ENCODE data around the gene ZNF581.

ZNF581 gene

GRCh38 chr19:55616395-55616875, 27.0 kb upstream of the ZNF581 start:
- TF ChIP-seq, protein P1, sequence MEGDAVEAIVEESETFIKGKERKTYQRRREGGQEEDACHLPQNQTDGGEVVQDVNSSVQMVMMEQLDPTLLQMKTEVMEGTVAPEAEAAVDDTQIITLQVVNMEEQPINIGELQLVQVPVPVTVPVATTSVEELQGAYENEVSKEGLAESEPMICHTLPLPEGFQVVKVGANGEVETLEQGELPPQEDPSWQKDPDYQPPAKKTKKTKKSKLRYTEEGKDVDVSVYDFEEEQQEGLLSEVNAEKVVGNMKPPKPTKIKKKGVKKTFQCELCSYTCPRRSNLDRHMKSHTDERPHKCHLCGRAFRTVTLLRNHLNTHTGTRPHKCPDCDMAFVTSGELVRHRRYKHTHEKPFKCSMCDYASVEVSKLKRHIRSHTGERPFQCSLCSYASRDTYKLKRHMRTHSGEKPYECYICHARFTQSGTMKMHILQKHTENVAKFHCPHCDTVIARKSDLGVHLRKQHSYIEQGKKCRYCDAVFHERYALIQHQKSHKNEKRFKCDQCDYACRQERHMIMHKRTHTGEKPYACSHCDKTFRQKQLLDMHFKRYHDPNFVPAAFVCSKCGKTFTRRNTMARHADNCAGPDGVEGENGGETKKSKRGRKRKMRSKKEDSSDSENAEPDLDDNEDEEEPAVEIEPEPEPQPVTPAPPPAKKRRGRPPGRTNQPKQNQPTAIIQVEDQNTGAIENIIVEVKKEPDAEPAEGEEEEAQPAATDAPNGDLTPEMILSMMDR (IDR thresholded peaks at IDR 0.05; ENCODE audit: borderline replicate concordance, insufficient read depth, low read depth, low read length) = no peak
- no peak overlapping the region for H3K4me3 ChIP-seq (ENCODE audit: low read depth, low read length)

DNA sequence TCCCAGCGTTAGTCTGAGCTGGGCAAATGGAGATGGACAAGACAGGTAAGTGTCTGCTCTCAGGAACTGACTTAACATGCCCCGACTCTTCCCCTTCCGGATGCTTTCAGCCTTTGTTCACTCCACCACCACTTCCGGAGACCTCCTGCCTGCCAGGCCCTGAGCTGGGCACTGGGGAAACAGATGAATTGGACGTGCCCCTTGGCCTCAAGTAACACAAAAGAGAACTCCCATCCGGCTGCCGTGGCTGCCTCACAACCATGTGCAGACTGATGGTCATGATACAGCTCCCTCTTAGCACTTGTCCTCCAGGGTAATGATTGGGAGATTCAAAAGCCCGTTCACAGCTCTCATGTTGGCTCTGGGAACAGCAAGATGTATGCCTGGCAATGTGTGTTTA, 26.0 kb upstream of the ZNF581 start:
- no peak overlapping the region for H3K4me3 ChIP-seq (ENCODE audit: low read depth, low read length)
- TF ChIP-seq, protein P1 (IDR thresholded peaks at IDR 0.05; ENCODE audit: borderline replicate concordance, insufficient read depth, low read depth, low read length) = no peak

- TF ChIP-seq, protein P1 (IDR thresholded peaks at IDR 0.05; ENCODE audit: borderline replicate concordance, insufficient read depth, low read depth, low read length) = no peak
- H3K4me3 ChIP-seq (ENCODE audit: low read depth, low read length) = no peak overlapping the region
Observed at GRCh38 chr19:55618426-55618825, 25.0 kb upstream of the ZNF581 start.

GRCh38 chr19:55619286-55619685, 24.2 kb upstream of the ZNF581 start:
- TF ChIP-seq, protein P1 (IDR thresholded peaks at IDR 0.05; ENCODE audit: borderline replicate concordance, insufficient read depth, low read depth, low read length) = no peak

GRCh38 chr19:55620410-55621204, 22.8 kb upstream of the ZNF581 start:
- TF ChIP-seq, protein P1 (IDR thresholded peaks at IDR 0.05; ENCODE audit: borderline replicate concordance, insufficient read depth, low read depth, low read length) = no peak
- H3K4me3 ChIP-seq (ENCODE audit: low read depth, low read length) = no peak overlapping the region

More at GRCh38 chr19:55619286-55619685, 24.2 kb upstream of the ZNF581 start:
- H3K4me3 ChIP-seq (ENCODE audit: low read depth, low read length) = no peak overlapping the region

DNA sequence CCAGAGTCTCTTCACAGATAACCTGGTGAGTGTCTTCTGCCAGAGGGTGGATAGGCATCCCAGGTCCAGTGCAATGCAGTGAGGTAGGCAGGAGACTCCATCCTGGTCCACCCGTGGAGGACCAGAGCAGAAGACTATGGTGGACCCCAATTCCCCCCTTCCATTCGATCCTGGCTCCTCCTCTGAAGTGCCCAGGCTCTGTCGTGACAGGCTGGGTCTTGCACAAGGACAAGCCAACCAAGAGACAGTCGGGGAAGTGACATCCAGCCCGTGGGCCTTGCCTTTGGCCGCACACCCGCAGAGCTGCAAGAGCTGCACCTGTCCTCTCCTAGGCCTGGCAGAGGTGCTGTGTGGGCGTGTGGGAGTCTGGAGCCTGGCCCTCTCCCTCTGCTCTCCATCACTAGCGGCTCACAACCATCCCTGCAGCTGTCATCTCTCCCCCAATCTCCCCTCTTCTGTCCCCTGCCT, 22.2 kb upstream of the ZNF581 start:
- H3K4me3 ChIP-seq (ENCODE audit: low read depth, low read length) = no peak overlapping the region
- TF ChIP-seq, protein P1 (IDR thresholded peaks at IDR 0.05; ENCODE audit: borderline replicate concordance, insufficient read depth, low read depth, low read length) = no peak

Measured in GM12875 (cell line).